Effector memory CD4-positive, alpha-beta T cell (primary cell): ENCODE data around the gene PLXNB2.
"Not testable (repeated sequence)": the region's sequence is repeated elsewhere in the genome, so short reads cannot be mapped to it uniquely, and the experiment has no call there.

ENCODE experiments used
- DNase-seq, 3 donors: peaks; one replicate each; pipeline ENCODE4 v3.0.0-alpha.2; 2020
- H3K27ac ChIP-seq: 2 replicates; pipeline ENCODE4 v1.7.0; 2013; ENCODE audit warnings: mild to moderate bottlenecking, low read length, moderate library complexity; ENCODE audit not compliant: insufficient read depth, poor library complexity, severe bottlenecking
- H3K27me3 ChIP-seq: replicated peaks from 2 replicates; pipeline ENCODE4 v1.7.0; 2013; ENCODE audit warnings: mild to moderate bottlenecking, low read length; ENCODE audit not compliant: insufficient read depth, control insufficient read depth, poor library complexity, severe bottlenecking
- H3K36me3 ChIP-seq: 2 replicates; pipeline ENCODE4 v1.7.0; 2013; ENCODE audit warnings: mild to moderate bottlenecking, low read length, moderate library complexity; ENCODE audit not compliant: control insufficient read depth, insufficient read depth
- H3K4me1 ChIP-seq: 2 replicates; pipeline ENCODE4 v1.7.0; 2013; ENCODE audit warnings: low read length, mild to moderate bottlenecking; ENCODE audit not compliant: control insufficient read depth, insufficient read depth, poor library complexity, severe bottlenecking
- H3K4me3 ChIP-seq: 2 replicates; pipeline ENCODE4 v1.7.0; 2013; ENCODE audit warnings: low read length, low read depth, mild to moderate bottlenecking; ENCODE audit not compliant: insufficient read depth, poor library complexity, severe bottlenecking
- H3K9me3 ChIP-seq: 2 replicates; pipeline ENCODE4 v1.7.0; 2013; ENCODE audit warnings: mild to moderate bottlenecking, low read length, moderate library complexity; ENCODE audit not compliant: control insufficient read depth

PLXNB2 gene

DNA sequence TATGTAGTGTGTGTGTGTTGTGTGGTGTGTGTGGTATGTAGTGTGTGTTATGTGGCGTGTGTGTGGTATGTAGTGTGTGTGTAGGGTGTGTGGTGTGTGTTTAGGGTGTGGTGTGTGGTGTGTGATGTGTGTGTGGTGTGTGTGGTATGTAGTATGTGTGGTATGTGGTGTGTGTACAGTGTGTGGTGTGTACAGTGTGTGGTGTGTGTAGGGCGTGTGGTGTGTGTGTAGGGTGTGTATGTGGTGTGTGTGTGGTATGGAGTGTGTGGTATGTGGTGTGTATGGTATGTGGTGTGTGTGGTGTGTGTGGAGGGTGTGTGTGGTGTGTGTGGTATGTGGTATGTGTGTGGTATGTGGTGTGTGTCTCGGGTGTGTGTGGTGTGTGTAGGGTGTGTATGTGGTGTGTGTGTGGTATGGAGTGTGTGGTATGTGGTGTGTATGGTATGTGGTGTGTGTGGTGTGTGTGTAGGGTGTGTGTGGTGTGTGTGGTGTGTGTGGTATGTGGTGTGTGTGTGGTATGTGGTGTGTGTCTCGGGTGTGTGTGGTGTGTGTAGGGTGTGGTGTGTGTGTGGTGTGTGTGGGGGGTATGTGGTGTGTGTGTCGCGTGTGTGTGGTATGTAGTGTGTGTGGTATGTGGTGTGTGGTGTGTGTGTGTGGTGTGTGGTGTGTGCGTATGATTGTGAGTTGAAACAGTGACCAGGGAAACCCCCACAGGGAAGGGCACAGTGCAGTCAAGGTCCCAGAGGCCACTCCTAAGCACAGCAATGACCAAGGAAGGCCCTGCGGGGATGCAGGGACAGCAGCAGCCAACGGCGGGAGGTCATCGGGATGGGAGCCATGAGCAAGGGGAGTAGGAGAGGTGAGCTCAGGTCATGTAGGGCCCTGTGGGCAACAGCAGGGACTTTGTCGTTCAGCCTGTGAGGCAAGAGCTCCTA lies 32.8 kb upstream of the PLXNB2 start:
- H3K4me3 ChIP-seq = no peak overlapping the region
- H3K4me1 ChIP-seq = peaks cover 12% of the 10 kb centered on the region
- H3K27me3 ChIP-seq = no peaks in the 10 kb centered on the region
- DNase-seq = no peak
- H3K9me3 ChIP-seq = no peaks in the 10 kb centered on the region
- H3K27ac ChIP-seq = no peak overlapping the region
- H3K36me3 ChIP-seq = no peaks in the 10 kb centered on the region

DNA sequence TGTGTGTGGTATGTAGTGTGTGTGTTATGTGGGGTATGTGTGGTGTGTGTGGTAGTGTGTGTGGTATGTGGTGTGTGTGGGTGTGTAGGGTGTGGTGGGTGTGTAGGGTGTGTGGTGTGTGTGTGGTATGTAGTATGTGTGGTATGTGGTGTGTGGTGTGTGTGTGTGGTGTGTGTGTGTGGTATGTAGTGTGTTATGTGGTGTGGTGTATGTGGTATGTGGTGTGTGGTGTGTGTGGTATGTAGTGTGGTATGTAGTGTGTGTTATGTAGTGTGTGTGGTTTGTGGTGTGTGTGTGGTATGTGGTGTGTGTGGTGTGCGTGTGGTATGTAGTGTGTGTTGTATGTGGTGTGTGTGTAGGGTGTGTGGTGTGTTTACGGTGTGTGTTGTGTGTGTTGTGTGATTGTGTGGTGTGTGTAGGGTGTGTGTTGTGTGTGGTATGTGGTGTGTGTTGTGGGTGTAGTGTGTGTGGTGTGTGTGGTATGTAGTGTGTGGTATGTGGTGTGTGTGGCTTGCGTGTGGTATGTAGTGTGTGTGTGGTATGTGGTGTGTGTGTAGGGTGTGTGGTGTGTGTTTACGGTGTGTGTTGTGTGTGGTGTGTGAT lies 31.5 kb upstream of the PLXNB2 start:
- no peak for DNase-seq
- Histone ChIP-seq H3K4me3 (no peak overlapping the region), H3K36me3 (no peaks in the 10 kb centered on the region), H3K27me3 (no peaks in the 10 kb centered on the region), H3K4me1 (peaks cover 12% of the 10 kb centered on the region), H3K9me3 (no peaks in the 10 kb centered on the region), H3K27ac (no peak overlapping the region)

DNA sequence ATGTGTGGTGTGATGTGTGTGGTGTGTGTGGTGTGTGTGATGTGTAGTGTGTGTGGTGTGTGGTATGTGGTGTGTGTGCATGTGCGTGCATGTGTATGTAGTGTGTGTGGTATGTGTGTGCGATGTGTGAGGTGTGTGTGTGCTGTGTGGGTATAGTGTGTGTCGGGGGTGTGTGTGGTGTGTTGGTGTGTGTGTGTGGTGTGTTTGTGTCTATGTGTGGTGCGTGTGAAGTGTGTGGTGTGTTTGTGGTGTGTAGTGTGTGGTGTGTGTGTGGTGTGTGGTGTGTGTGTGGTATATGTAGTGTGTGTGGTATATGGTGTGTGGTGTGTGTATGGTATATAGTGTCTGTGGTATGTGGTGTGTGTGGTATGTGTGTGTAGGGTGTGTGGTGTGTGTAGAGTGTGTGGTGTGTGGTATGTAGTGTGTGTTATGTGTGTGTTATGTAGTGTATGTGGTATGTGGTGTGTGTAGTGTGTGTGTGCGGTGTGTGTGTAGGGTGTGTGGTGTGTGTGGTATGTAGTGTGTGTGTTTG lies 30.7 kb upstream of the PLXNB2 start:
- Histone ChIP-seq H3K9me3 (no peaks in the 10 kb centered on the region), H3K27ac (no peak overlapping the region), H3K36me3 (no peaks in the 10 kb centered on the region), H3K4me1 (peaks cover 12% of the 10 kb centered on the region), H3K4me3 (no peak overlapping the region), H3K27me3 (no peaks in the 10 kb centered on the region)
- DNase-seq = no peak

DNA sequence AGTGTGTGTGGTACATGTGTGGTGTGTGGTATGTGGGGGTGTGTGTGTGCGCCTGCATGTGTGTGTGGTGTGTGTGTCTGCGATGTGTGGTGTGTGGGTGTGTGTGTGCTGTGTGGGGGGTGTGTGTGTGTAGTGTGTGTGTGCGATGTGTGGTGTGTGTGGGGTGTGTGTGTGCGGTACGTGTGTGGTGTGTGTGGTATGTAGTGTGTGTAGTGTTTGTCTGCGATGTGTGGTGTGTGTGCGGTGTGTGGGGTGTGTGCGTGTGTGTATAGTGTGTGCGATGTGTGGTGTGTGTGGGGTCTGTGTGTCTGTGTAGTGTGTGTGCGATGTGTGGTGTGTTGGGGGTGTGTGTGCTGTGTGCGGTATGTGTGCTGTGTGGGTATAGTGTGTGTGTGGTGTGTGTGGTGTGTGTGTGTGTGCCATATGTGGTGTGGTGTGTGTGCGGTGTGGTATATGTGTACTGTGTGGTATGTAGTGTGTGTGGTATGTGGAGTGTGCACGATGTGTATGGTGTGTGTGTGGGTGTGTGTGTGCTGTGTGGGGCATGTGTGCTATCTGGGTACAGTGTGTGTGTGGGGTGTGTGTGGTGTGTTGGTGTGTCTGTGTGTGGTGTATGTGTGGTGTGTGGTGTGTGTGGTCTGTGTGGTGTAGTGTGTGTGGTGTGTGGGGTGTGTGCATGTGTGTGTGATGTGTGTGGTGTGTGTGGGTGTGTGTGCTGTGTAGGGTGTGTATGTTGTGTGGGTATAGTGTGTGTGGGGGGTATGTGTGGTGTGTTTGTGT lies 30.0 kb upstream of the PLXNB2 start:
- DNase-seq = no peak
- Histone ChIP-seq H3K36me3 (no peaks in the 10 kb centered on the region), H3K4me3 (no peak overlapping the region), H3K27ac (no peak overlapping the region), H3K9me3 (no peaks in the 10 kb centered on the region), H3K27me3 (no peaks in the 10 kb centered on the region), H3K4me1 (peaks cover 7% of the 10 kb centered on the region)

DNA sequence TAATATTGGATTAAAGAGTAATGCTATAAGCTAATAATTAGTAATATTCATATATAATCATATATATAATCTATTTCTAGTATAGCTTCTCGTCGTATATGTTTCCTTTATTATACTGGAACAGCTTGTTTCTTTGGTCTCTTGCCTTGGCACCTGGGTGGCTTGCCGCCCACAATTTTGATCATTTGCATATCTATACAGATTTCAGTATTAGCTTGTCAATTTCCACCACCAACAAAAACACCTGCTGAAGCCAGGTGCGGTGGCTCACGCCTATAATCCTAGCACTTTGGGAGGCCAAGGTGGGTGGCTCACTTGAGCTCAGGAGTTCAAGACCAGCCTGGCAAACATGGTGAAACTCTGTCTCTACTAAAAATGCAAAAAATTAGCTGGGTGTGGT lies 27.0 kb upstream of the PLXNB2 start:
- not testable (repeated sequence) for H3K27me3 ChIP-seq, H3K9me3 ChIP-seq, H3K27ac ChIP-seq, H3K4me1 ChIP-seq, DNase-seq, H3K4me3 ChIP-seq, H3K36me3 ChIP-seq

DNA sequence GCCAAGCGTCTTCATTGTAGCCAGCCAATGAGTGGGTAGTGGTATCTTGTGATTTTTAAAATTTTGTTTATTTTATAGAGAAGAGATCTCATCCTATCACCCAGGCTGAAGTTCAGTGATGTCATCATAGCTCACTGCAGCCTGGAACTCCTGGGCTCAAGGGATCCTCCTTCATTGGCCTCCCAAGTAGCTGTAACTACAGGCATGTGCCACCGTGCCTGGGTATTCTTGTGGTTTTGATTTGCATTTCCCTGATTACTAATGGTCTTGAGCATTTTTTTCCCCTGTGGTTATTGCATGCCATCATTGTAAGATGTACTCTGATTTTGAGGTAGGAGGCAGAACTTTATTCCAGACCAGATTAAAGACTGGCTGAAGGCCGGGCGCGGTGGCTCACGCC lies 21.8 kb upstream of the PLXNB2 start:
- Histone ChIP-seq H3K4me1 (no peaks in the 10 kb centered on the region), H3K4me3 (no peak overlapping the region), H3K27me3 (no peaks in the 10 kb centered on the region), H3K36me3 (no peaks in the 10 kb centered on the region), H3K27ac (no peak overlapping the region), H3K9me3 (no peaks in the 10 kb centered on the region)
- DNase-seq = no peak

DNA sequence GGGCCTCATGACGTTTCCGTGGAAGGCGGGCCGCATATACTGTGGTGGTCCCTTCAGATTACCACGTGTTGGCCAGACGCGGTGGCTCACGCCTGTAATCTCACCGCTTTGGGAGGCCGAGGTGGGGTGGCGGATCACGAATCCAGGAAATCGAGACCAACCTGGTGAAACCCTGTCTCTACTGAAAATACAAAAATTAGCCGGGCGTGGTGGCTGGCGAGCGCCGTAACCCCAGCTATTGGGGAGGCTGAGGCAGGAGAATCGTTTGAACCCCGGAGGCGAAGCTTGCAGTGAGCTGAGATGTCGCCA lies 20.2 kb upstream of the PLXNB2 start:
- Histone ChIP-seq H3K27me3 (no peaks in the 10 kb centered on the region), H3K27ac (no peak overlapping the region)

DNA sequence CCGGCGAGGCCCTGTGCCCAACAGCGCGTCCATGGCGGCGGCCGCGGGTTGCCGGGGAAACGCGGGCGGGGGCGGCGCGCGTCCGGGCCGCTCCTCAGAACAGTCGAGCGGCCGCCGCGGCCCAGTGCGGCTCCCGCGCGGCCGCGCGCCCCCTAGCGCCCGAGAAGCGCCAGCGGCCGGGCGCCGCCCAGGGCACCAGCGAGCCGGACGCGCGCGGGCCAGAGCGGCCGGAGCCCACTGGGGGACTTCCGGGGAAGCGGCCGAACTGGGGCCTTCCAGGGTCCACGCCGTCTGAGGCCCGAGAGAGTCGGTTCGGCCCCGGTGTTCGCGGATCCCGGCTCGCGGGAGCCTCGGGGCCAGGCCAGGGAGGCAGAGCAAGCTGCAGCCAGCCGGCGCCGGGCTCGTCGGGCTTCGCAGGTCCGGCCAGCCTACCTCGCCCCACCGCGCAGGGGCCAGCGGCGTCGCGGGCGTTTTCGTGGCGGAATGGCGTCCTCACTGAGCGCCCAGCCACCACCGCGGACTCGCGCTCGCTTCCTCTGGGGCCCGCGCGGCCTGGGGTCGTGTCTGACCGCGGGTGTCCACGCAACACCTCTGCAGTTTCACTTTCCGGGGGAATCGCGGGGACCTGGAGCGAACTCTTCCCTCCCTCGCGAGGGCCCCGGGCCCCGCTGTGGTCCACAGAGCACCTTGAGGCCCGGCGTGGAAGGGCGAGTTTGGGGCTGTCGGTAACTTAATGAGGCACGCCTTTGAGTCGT lies 19.7 kb upstream of the PLXNB2 start, which contains the start of gene DENND6B:
Gene DENND6B (minus strand): TSS at position 57 of the 755 bp plus-strand sequence. CDS start 24 bp downstream, at position 33.
- Histone ChIP-seq H3K27me3 (no peaks in the 10 kb centered on the region), H3K36me3 (no peaks in the 10 kb centered on the region), H3K9me3 (no peaks in the 10 kb centered on the region), H3K4me3 (peak within 1 kb of the TSS; percentile 69), H3K27ac (no peak within 1 kb of the TSS), H3K4me1 (no peaks in the 10 kb centered on the region)
- DNase-seq = peak; percentile 35 to 58 (median 48)

More for the DNA sequence above, 20.2 kb upstream of the PLXNB2 start:
- H3K4me1 ChIP-seq = no peaks in the 10 kb centered on the region
- no peaks in the 10 kb centered on the region for H3K9me3 ChIP-seq
- no peak for DNase-seq
- peak overlapping the region; percentile 69 for H3K4me3 ChIP-seq
- no peaks in the 10 kb centered on the region for H3K36me3 ChIP-seq

DNA sequence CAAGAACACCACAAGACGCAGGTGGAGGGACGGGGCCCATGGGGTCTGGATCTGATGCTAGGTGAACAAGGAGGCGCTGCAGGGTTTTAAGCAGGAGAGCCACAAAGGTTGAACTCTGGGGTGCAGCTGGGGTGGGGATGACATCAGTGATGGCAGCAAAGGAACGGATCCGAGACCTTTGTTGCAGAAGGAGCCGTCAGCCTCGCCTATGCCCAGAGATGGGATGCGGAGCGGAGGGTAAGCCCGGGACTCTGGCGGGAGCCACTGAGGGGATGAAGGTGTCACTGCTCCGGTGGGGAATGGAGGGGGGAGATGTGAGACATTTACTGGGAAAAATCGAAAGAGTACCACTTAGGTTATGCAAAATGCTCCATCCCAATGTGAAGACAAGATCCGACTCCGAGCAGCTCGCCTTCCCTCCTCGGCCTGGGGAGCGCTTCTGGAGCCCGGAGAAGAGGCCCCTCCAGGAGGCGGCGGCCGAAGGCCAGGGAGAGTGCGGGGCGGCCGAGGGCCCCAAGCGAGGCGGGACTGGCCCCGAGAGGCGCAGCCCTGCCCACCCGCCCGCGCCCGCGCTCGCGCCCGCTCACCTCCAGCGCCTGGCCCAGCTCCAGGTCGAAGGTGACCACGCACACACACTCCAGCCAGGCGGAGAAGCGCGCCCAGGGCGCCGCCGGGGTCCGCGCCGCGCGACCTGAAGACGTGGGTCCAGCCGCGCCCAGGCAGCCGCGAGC lies 18.9 kb upstream of the PLXNB2 start:
- peak overlapping the region; percentile 29 for H3K4me3 ChIP-seq
- no peak for DNase-seq
- H3K27ac ChIP-seq = no peak overlapping the region
- H3K4me1 ChIP-seq = no peaks in the 10 kb centered on the region
- H3K27me3 ChIP-seq = no peaks in the 10 kb centered on the region
- H3K9me3 ChIP-seq = no peaks in the 10 kb centered on the region
- no peaks in the 10 kb centered on the region for H3K36me3 ChIP-seq
